Measurements from ENCODE around the gene EFEMP2.

GRCh38 chr11:65870307-65870658, 2.3 kb downstream of the EFEMP2 start:
- no peak for TF ChIP-seq CTCF (IDR thresholded peaks at IDR 0.05; ENCODE audit: low read depth, low read length)
- TF ChIP-seq POLR2A (IDR thresholded peaks at IDR 0.05; ENCODE audit: extremely low read depth, insufficient read length) = no peak
- TF ChIP-seq MYC (IDR thresholded peaks at IDR 0.05; ENCODE audit: low read depth, low read length) = no peak; the same call in 1 of the 2 replicates
- TF ChIP-seq MAX (IDR thresholded peaks at IDR 0.05; ENCODE audit: low read depth, low read length) = no peak

Data from NB4 (cell line).